OCI-LY3 (cell line): ENCODE data around the gene CD200R1L.
A peak's percentile ranks its signal among the peaks of the same experiment; 100 is the strongest.

Experiments used
- H2AFZ ChIP-seq: fragments of 200-600, 300-600 bp; shearing (Covaris generic); 2 replicates; pipeline ENCODE4 v1.6.0; 2014; ENCODE audit warnings: antibody characterized with exemption, low read depth, low read length
- H3K27ac ChIP-seq: fragments of 200-600, 300-600 bp; sonication (generic); 2 replicates; pipeline ENCODE4 v1.5.1; 2014; ENCODE audit warnings: mild to moderate bottlenecking, low read length, moderate library complexity, mixed read lengths
- H3K27me3 ChIP-seq: fragments of 200-600, 300-600 bp; sonication (generic); 2 replicates; pipeline ENCODE4 v1.6.1; 2014; ENCODE audit warnings: low read depth, low read length, mixed read lengths
- H3K36me3 ChIP-seq: fragments of 200-600, 300-600 bp; sonication (generic); replicated peaks from 2 replicates; pipeline ENCODE3; 2014; ENCODE audit warnings: low read depth, low read length, mixed read lengths
- H3K4me1 ChIP-seq: fragments of 300-600, 200-600 bp; sonication (generic); 2 replicates; pipeline ENCODE4 v1.6.1; 2014; ENCODE audit warnings: low read length, mixed read lengths
- H3K4me2 ChIP-seq: fragments of 200-600, 300-600 bp; sonication (generic); 2 replicates; pipeline ENCODE4 v1.6.1; 2014; ENCODE audit warnings: low read length, mixed read lengths
- H3K4me3 ChIP-seq: fragments of 300-600, 200-600 bp; sonication (generic); 2 replicates; pipeline ENCODE4 v1.5.1; 2014; ENCODE audit warnings: antibody characterized with exemption, mild to moderate bottlenecking, low read length, moderate library complexity
- H3K79me2 ChIP-seq: fragments of 300-600, 200-600 bp; shearing (Covaris generic); 2 replicates; pipeline ENCODE4 v1.6.1; 2014; ENCODE audit warnings: mild to moderate bottlenecking, low read length, mixed read lengths
- H3K9ac ChIP-seq: fragments of 300-600, 200-600 bp; shearing (Covaris generic); 2 replicates; pipeline ENCODE4 v1.6.0; 2014; ENCODE audit warnings: mild to moderate bottlenecking, low read length, moderate library complexity
- H3K9me3 ChIP-seq: fragments of 200-600, 300-600 bp; shearing (Covaris generic); 2 replicates; pipeline ENCODE4 v1.6.1; 2014; ENCODE audit warnings: low read length, mixed read lengths; ENCODE audit not compliant: insufficient read depth
- H4K20me1 ChIP-seq: fragments of 200-600, 300-600 bp; sonication (generic); 2 replicates; pipeline ENCODE4 v1.6.1; 2016; ENCODE audit warnings: low read length, mixed read lengths; ENCODE audit not compliant: insufficient read depth
- EZH2phosphoT487 ChIP-seq: fragments of 200-600 bp; shearing (Covaris generic); IDR thresholded peaks from 2 replicates; pipeline ENCODE4 v1.6.1; 2018; ENCODE audit warnings: antibody characterized with exemption, mixed run types, low read depth
- TF ChIP-seq, protein P1 (sequence below): fragments of 200-600, 300-600 bp; sonication (generic); IDR thresholded peaks from 2 replicates; pipeline ENCODE4 v1.5.1; 2014; ENCODE audit warnings: antibody characterized with exemption, low read length, low read depth

The CD200R1L gene

DNA sequence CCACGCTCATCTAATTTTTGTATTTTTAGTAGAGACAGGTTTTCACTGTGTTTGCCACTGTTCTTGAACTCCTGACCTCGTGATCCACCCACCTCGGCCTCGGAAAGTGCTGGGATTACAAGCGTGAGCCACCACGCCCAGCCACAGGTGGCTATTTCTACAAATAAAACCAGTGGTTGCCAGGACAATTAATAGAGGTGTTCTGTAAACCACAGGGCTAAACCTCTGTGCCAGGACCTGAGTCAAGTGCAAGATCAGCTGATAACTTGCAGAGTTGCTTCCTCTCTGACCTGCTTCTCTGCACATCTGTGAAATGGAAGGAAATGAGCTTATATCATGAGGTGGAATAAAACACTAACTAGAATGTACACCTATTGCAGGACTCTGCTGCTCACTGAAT lies 72.8 kb downstream of the CD200R1L start:
- no peaks in the 10 kb centered on the region for H3K36me3 ChIP-seq
- H3K79me2 ChIP-seq: no peaks in the 10 kb centered on the region
- no peak overlapping the region for H3K4me3 ChIP-seq
- no peak overlapping the region for H3K4me2 ChIP-seq
- no peak overlapping the region for H2AFZ ChIP-seq
- H3K27me3 ChIP-seq: no peaks in the 10 kb centered on the region
- no peak overlapping the region for H3K27ac ChIP-seq
- H3K9ac ChIP-seq: no peak overlapping the region
- peaks cover 55% of the 10 kb centered on the region for H3K4me1 ChIP-seq
- no peaks in the 10 kb centered on the region for H3K9me3 ChIP-seq
- no peaks in the 10 kb centered on the region for H4K20me1 ChIP-seq
- TF ChIP-seq, protein P1, sequence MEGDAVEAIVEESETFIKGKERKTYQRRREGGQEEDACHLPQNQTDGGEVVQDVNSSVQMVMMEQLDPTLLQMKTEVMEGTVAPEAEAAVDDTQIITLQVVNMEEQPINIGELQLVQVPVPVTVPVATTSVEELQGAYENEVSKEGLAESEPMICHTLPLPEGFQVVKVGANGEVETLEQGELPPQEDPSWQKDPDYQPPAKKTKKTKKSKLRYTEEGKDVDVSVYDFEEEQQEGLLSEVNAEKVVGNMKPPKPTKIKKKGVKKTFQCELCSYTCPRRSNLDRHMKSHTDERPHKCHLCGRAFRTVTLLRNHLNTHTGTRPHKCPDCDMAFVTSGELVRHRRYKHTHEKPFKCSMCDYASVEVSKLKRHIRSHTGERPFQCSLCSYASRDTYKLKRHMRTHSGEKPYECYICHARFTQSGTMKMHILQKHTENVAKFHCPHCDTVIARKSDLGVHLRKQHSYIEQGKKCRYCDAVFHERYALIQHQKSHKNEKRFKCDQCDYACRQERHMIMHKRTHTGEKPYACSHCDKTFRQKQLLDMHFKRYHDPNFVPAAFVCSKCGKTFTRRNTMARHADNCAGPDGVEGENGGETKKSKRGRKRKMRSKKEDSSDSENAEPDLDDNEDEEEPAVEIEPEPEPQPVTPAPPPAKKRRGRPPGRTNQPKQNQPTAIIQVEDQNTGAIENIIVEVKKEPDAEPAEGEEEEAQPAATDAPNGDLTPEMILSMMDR: no peak
- TF ChIP-seq EZH2phosphoT487: no peak

DNA sequence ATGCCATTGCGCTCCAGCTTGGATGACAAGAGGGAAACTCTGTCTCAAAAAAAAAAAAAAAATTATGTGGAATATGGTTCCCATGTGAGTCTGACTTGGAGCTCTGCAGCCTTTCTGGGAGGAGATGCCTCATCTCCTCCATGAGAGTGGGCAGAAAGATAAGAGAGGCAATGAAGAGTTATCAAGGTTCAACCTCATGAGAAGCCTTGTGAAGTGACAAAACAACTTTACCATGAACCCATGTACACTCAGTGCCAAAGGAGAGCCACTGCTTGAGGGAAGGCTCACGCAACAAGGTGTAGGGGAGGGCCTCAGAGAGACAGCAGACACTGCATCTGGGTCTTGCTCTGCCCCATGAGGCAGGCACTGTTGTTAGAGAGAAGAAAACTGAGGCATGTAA lies 75.7 kb downstream of the CD200R1L start:
- Histone ChIP-seq H4K20me1 (no peaks in the 10 kb centered on the region), H3K9ac (no peak overlapping the region)

DNA sequence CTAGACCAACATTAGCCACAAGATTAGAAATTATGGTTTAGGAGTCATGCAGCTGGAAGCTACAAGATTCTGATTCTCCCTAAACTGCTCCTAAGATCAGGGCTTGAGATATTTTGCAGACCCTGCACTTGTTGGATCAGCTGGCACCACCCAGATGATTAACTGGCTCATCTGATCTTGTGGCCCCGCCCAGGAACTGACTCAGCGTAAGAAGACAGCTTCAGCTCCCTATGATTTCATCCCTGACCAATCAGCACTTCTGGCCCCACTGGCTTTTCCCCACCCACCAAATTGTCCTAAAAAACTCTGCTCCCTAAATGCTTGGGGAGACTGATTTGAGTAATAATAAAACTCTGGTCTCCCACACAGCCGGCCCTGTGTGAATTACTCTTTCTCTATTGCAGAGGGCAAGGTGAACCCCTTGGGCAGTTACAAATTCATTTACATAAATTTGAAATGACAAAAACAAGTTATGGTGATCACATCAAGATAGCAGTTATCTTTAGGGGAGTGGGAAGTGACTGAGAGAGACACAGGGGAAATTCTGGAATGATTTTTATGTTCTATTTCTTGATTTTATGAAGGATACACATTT lies 76.5 kb downstream of the CD200R1L start:
- H3K4me2 ChIP-seq: no peak overlapping the region

More for the DNA sequence above, 75.7 kb downstream of the CD200R1L start:
- Histone ChIP-seq H3K27ac (no peak overlapping the region), H3K4me1 (peaks cover 56% of the 10 kb centered on the region), H3K4me3 (no peak overlapping the region), H3K27me3 (no peaks in the 10 kb centered on the region), H3K4me2 (no peak overlapping the region), H2AFZ (no peak overlapping the region), H3K36me3 (no peaks in the 10 kb centered on the region), H3K9me3 (no peaks in the 10 kb centered on the region), H3K79me2 (no peaks in the 10 kb centered on the region)
- TF ChIP-seq, protein P1: no peak
- no peak for TF ChIP-seq EZH2phosphoT487

DNA sequence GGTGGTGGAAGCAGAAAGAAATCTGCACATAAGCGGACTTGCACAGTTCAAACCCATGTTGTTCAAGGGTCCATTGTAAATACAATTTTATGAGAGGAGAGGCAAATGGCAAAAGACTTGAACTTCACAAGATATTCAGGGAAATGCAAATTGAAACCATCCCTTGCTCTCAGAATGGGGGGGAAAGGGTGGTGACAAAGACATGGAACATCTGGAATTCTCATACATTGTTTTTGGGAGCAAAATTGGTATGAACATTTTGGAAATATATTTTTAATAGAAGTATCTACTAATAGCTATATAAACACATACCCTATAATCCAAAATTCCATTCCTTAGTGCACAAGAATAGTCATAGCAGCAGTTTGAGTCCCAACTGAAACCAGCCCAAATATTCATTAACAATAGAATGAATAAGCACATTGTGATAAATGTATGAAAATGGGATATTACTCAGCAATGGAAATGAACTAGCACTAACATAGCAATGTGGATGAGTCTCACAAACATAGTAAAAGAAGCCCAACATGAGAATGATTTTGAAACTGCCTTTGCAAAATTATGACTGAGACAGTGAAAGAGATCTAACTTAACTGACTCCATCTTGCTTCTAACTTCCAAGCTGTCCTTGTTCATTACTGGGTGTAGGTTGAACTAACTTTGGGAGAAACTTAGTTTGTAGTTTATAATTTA lies 77.2 kb downstream of the CD200R1L start:
- H3K36me3 ChIP-seq: no peaks in the 10 kb centered on the region
- no peaks in the 10 kb centered on the region for H3K9me3 ChIP-seq
- no peaks in the 10 kb centered on the region for H3K79me2 ChIP-seq
- H3K4me1 ChIP-seq: peaks cover 47% of the 10 kb centered on the region
- H3K27ac ChIP-seq: no peak overlapping the region
- no peak overlapping the region for H3K4me2 ChIP-seq
- no peak for TF ChIP-seq EZH2phosphoT487
- TF ChIP-seq, protein P1: no peak
- H2AFZ ChIP-seq: peak overlapping the region; percentile 34; the same call in 1 of the 2 replicates
- H3K9ac ChIP-seq: no peak overlapping the region
- H4K20me1 ChIP-seq: no peaks in the 10 kb centered on the region
- H3K4me3 ChIP-seq: no peak overlapping the region
- no peaks in the 10 kb centered on the region for H3K27me3 ChIP-seq

More for the DNA sequence above, 76.5 kb downstream of the CD200R1L start:
- no peaks in the 10 kb centered on the region for H3K9me3 ChIP-seq
- H3K36me3 ChIP-seq: no peaks in the 10 kb centered on the region
- no peaks in the 10 kb centered on the region for H3K79me2 ChIP-seq
- H3K27me3 ChIP-seq: no peaks in the 10 kb centered on the region
- no peak for TF ChIP-seq EZH2phosphoT487
- TF ChIP-seq, protein P1: no peak
- no peaks in the 10 kb centered on the region for H4K20me1 ChIP-seq
- peaks cover 48% of the 10 kb centered on the region for H3K4me1 ChIP-seq
- H2AFZ ChIP-seq: peak overlapping the region; percentile 34; the same call in 1 of the 2 replicates
- no peak overlapping the region for H3K27ac ChIP-seq
- no peak overlapping the region for H3K4me3 ChIP-seq
- H3K9ac ChIP-seq: no peak overlapping the region
